Tibial artery (tissue), 4 donors: Measurements from ENCODE around the gene PTPRD.

Experiments
- DNase-seq, 2 donors: peaks; one replicate each; pipeline ENCODE4 v3.0.0-alpha.2; 2019
- H3K27ac ChIP-seq, 2 donors: fragments of 200-600 bp; sonication (generic) in 1 of 2; 1 replicate in 1 of 2; 2 replicates in 1 of 2; pipeline ENCODE4 v1.5.1; 2018 to 2019; ENCODE audit warnings: mild to moderate bottlenecking in 1 of 2
- H3K27me3 ChIP-seq, 2 donors: fragments of 200-600 bp; sonication (generic) in 1 of 2; one replicate each; pipeline versions ENCODE4 v1.5.1 to v1.6.0; 2016 to 2019
- H3K36me3 ChIP-seq, 3 donors: fragments of 200-600 bp; sonication (generic) in 2 of 3; one replicate each; pipeline ENCODE4 v1.5.1; 2016 to 2019; ENCODE audit warnings: mild to moderate bottlenecking in 2 of 3
- H3K4me1 ChIP-seq, 4 donors: fragments of 200-600 bp; sonication (generic) in 2 of 4; 1 replicate in 3 of 4; 2 replicates in 1 of 4; pipeline ENCODE4 v1.5.1; 2016 to 2019
- H3K4me3 ChIP-seq, 2 donors: fragments of 200-600 bp; sonication (generic) in 1 of 2; 1 replicate in 1 of 2; 2 replicates in 1 of 2; pipeline ENCODE4 v1.5.1; 2018 to 2019; ENCODE audit warnings: mild to moderate bottlenecking in 2 of 2
- H3K9me3 ChIP-seq, 3 donors: fragments of 200-600 bp; sonication (generic) in 1 of 3; one replicate each; pipeline ENCODE4 v1.5.1; 2016 to 2019
- CTCF ChIP-seq, 2 experiments: fragments of 200-600 bp in 1 of 2; fragments of 450-650 bp in 1 of 2; IDR thresholded peaks; one replicate each; pipeline ENCODE4 v1.5.1; 2017 to 2019; ENCODE audit warnings: antibody characterized with exemption in 2 of 2, mild to moderate bottlenecking in 1 of 2, moderate library complexity in 1 of 2
- intact Hi-C: fragments of 100-400 bp; cut with DNase I; formaldehyde crosslinking; loops from one replicate; pipeline ENCODE4 v1.15.0; 2023; ENCODE audit warnings: low total_unique reads

The PTPRD gene

GRCh38 chr9:8632493-8632892 is 1980.3 kb downstream of the PTPRD start:
- DNase-seq: no peak
- intact Hi-C loops: no loop called here
- H3K27ac ChIP-seq: no peak overlapping the region
- H3K4me3 ChIP-seq: no peak overlapping the region
- TF ChIP-seq CTCF (IDR thresholded peaks at IDR 0.05): no peak
- no peaks in the 10 kb centered on the region for H3K27me3 ChIP-seq
- no peaks in the 10 kb centered on the region for H3K36me3 ChIP-seq
- peaks cover 0 to 26% (median 6%) of the 10 kb centered on the region in 4 donors for H3K4me1 ChIP-seq
- H3K9me3 ChIP-seq: no peaks in the 10 kb centered on the region

- no peak overlapping the region for H3K4me3 ChIP-seq
- no peak overlapping the region for H3K27ac ChIP-seq
- intact Hi-C loops: loop anchor here (5.0 kb wide), 1 partner anchor 1824 kb away; no protein-coding TSS in a partner anchor
- no peaks in the 10 kb centered on the region for H3K27me3 ChIP-seq
- no peaks in the 10 kb centered on the region for H3K9me3 ChIP-seq
- H3K36me3 ChIP-seq: no peaks in the 10 kb centered on the region
- no peak for TF ChIP-seq CTCF (IDR thresholded peaks at IDR 0.05)
- DNase-seq: no peak
- peaks cover 0 to 34% (median 6%) of the 10 kb centered on the region in 4 donors for H3K4me1 ChIP-seq
These were observed 1984.0 kb downstream of the PTPRD start for GRCh38 chr9:8628791-8629190.

GRCh38 chr9:8627976-8628679 is 1984.7 kb downstream of the PTPRD start:
- Histone ChIP-seq H3K4me3 (no peak overlapping the region), H3K36me3 (no peaks in the 10 kb centered on the region), H3K27me3 (no peaks in the 10 kb centered on the region), H3K4me1 (peaks cover 0 to 34% (median 6%) of the 10 kb centered on the region in 4 donors), H3K27ac (no peak overlapping the region), H3K9me3 (no peaks in the 10 kb centered on the region)
- intact Hi-C loops: loop anchor here (5.0 kb wide), 1 partner anchor 1824 kb away; no protein-coding TSS in a partner anchor
- no peak for DNase-seq
- TF ChIP-seq CTCF (IDR thresholded peaks at IDR 0.05): no peak

- TF ChIP-seq CTCF (IDR thresholded peaks at IDR 0.05): no peak
- Histone ChIP-seq H3K36me3 (no peaks in the 10 kb centered on the region), H3K4me1 (peaks cover 0 to 12% (median under 1%) of the 10 kb centered on the region in 4 donors), H3K9me3 (no peaks in the 10 kb centered on the region), H3K27ac (no peak overlapping the region), H3K4me3 (no peak overlapping the region), H3K27me3 (no peaks in the 10 kb centered on the region)
- DNase-seq: no peak
- intact Hi-C loops: no loop called here
These were observed 1989.9 kb downstream of the PTPRD start for GRCh38 chr9:8622871-8623270.

- no peak overlapping the region for H3K4me3 ChIP-seq
- no peaks in the 10 kb centered on the region for H3K27me3 ChIP-seq
- TF ChIP-seq CTCF (IDR thresholded peaks at IDR 0.05): no peak
- peaks cover 0 to 6% (median 0%) of the 10 kb centered on the region in 4 donors for H3K4me1 ChIP-seq
- DNase-seq: no peak
- H3K27ac ChIP-seq: no peak overlapping the region
- no peaks in the 10 kb centered on the region for H3K9me3 ChIP-seq
- intact Hi-C loops: no loop called here
- H3K36me3 ChIP-seq: no peaks in the 10 kb centered on the region
These were observed 1990.5 kb downstream of the PTPRD start for GRCh38 chr9:8622222-8622802.
